ENCODE results near the gene CEACAM1. TPM values are rescaled to one million over a fixed set of nuclear protein-coding genes. Genes with fewer than 3 reads are reported as not detected.

The CEACAM1 gene
- total RNA-seq, 1 experiment from 2014 or later: 0.95 TPM

GRCh38 chr19:42544146-42544545, 15.9 kb upstream of the CEACAM1 start:
- intact Hi-C loops (cut with micrococcal nuclease): no loop called here
- no peak overlapping the region for H3K4me2 ChIP-seq (ENCODE audit: low read length)
- peak; percentile 88 for ATAC-seq
- H3K79me2 ChIP-seq (ENCODE audit: low read length): no peaks in the 10 kb centered on the region
- H3K9ac ChIP-seq (ENCODE audit: low read length): no peak overlapping the region
- DNase-seq: peak; percentile 70
- no peaks in the 10 kb centered on the region for H3K9me2 ChIP-seq (replicated peaks; ENCODE audit: low read length)
- ChIA-PET POLR2A (ENCODE audit: unreplicated experiment) (no interaction called here), CTCF (no interaction called here)
- peaks cover 11% of the 10 kb centered on the region; the same call in 1 of the 2 replicates for H3K4me1 ChIP-seq (ENCODE audit: insufficient read depth, low read length)
- no peaks in the 10 kb centered on the region for H4K20me1 ChIP-seq (ENCODE audit: low read length)
- H3K9me3 ChIP-seq (ENCODE audit: low read length): no peaks in the 10 kb centered on the region
- H2AFZ ChIP-seq (ENCODE audit: low read length): no peak overlapping the region
- TF ChIP-seq CTCF (conservative IDR thresholded peaks at IDR 0.05; ENCODE audit: low read depth, low read length): no peak
- no peak for TF ChIP-seq EZH2phosphoT487 (IDR thresholded peaks at IDR 0.05; ENCODE audit: borderline replicate concordance, low read length)
- no peak for TF ChIP-seq EZH2 (IDR thresholded peaks at IDR 0.05; ENCODE audit: low read length, unreplicated experiment)
- H3F3A ChIP-seq (ENCODE audit: low read length, unreplicated experiment): no peaks in the 10 kb centered on the region
- BruUV-seq (replicated peaks): no TSS peak
- no peak overlapping the region for H3K4me3 ChIP-seq (ENCODE audit: low read length)
- no peaks in the 10 kb centered on the region for H3K36me3 ChIP-seq (ENCODE audit: low read depth, low read length)
- no peaks in the 10 kb centered on the region for H3K27me3 ChIP-seq (ENCODE audit: low read length)
- peak overlapping the region; percentile 50 for H3K27ac ChIP-seq (ENCODE audit: low read length)

GRCh38 chr19:42542791-42543190, 14.5 kb upstream of the CEACAM1 start:
- Histone ChIP-seq H3K4me1 (ENCODE audit: insufficient read depth, low read length) (peaks cover 11% of the 10 kb centered on the region; the same call in 1 of the 2 replicates), H3K27me3 (ENCODE audit: low read length) (no peaks in the 10 kb centered on the region), H4K20me1 (ENCODE audit: low read length) (no peaks in the 10 kb centered on the region), H3K9me2 (replicated peaks; ENCODE audit: low read length) (no peaks in the 10 kb centered on the region), H3K36me3 (ENCODE audit: low read depth, low read length) (no peaks in the 10 kb centered on the region), H3K9me3 (ENCODE audit: low read length) (no peaks in the 10 kb centered on the region), H3K27ac (ENCODE audit: low read length) (no peak overlapping the region), H3K79me2 (ENCODE audit: low read length) (no peaks in the 10 kb centered on the region), H3K4me2 (ENCODE audit: low read length) (no peak overlapping the region), H2AFZ (ENCODE audit: low read length) (no peak overlapping the region), H3F3A (ENCODE audit: low read length, unreplicated experiment) (no peaks in the 10 kb centered on the region), H3K4me3 (ENCODE audit: low read length) (no peak overlapping the region), H3K9ac (ENCODE audit: low read length) (no peak overlapping the region)
- no peak for TF ChIP-seq EZH2phosphoT487 (IDR thresholded peaks at IDR 0.05; ENCODE audit: borderline replicate concordance, low read length)
- TF ChIP-seq EZH2 (IDR thresholded peaks at IDR 0.05; ENCODE audit: low read length, unreplicated experiment): no peak
- TF ChIP-seq CTCF (conservative IDR thresholded peaks at IDR 0.05; ENCODE audit: low read depth, low read length): no peak; the same call in 1 of the 2 replicates
- POLR2A ChIA-PET (ENCODE audit: unreplicated experiment): interaction anchor here (0.6 kb wide), 1 partner anchor 103 kb away, joined by 3 read pairs; no protein-coding TSS in a partner anchor
- DNase-seq (no peak), ATAC-seq (no peak)
- BruUV-seq (replicated peaks): no TSS peak
- intact Hi-C loops (cut with micrococcal nuclease): no loop called here
- CTCF ChIA-PET: no interaction called here

- Histone ChIP-seq H3K4me2 (ENCODE audit: low read length) (no peak overlapping the region), H3K9me3 (ENCODE audit: low read length) (no peaks in the 10 kb centered on the region), H3K79me2 (ENCODE audit: low read length) (no peaks in the 10 kb centered on the region), H3K4me1 (ENCODE audit: insufficient read depth, low read length) (peaks cover 11% of the 10 kb centered on the region; the same call in 1 of the 2 replicates), H3K4me3 (ENCODE audit: low read length) (no peak overlapping the region), H3K9ac (ENCODE audit: low read length) (no peak overlapping the region), H3K27me3 (ENCODE audit: low read length) (no peaks in the 10 kb centered on the region), H4K20me1 (ENCODE audit: low read length) (no peaks in the 10 kb centered on the region), H2AFZ (ENCODE audit: low read length) (no peak overlapping the region), H3F3A (ENCODE audit: low read length, unreplicated experiment) (no peaks in the 10 kb centered on the region), H3K27ac (ENCODE audit: low read length) (no peak overlapping the region), H3K36me3 (ENCODE audit: low read depth, low read length) (no peaks in the 10 kb centered on the region), H3K9me2 (replicated peaks; ENCODE audit: low read length) (no peaks in the 10 kb centered on the region)
- TF ChIP-seq CTCF (conservative IDR thresholded peaks at IDR 0.05; ENCODE audit: low read depth, low read length) (no peak), EZH2 (IDR thresholded peaks at IDR 0.05; ENCODE audit: low read length, unreplicated experiment) (no peak), EZH2phosphoT487 (IDR thresholded peaks at IDR 0.05; ENCODE audit: borderline replicate concordance, low read length) (no peak)
- DNase-seq (no peak), ATAC-seq (no peak)
- intact Hi-C loops (cut with micrococcal nuclease): no loop called here
- ChIA-PET CTCF (no interaction called here), POLR2A (ENCODE audit: unreplicated experiment) (no interaction called here)
- no TSS peak for BruUV-seq (replicated peaks)
These were observed 11.8 kb upstream of the CEACAM1 start for GRCh38 chr19:42540071-42540553.
